ENCODE results near the gene EPN2. TPM values are rescaled to one million over a fixed set of nuclear protein-coding genes. Genes with fewer than 3 reads are reported as not detected.
"Not testable (repeated sequence)": the region's sequence is repeated elsewhere in the genome, so short reads cannot be mapped to it uniquely, and the experiment has no call there.

Gene EPN2
- total RNA-seq, 1 experiment from 2014 or later = 35.6 TPM

DNA sequence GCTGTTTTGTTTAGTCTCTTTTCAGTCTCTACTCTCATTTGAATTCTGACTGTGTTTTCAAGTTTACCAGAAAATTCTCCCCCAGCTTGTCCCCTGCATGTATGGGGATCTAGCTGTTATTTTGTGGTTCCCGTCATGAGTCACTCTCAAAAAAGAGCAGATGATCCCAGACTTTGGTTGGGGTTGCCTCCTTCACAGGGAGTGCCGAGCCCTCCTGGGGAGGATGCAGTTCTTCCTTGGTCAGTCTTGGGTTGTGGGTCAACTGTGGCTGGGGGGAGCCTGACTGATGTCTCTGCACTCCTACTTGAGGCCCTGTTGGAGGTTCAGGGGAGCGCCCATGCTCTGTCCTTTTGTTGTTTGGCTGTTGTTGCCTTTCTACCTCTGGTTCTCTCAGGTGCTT lies 37.7 kb downstream of the EPN2 start:
- peaks cover 34% of the 10 kb centered on the region for H3K36me3 Mint-ChIP-seq (ENCODE audit: insufficient read depth, unreplicated experiment)
- intact Hi-C loops (cut with micrococcal nuclease; ENCODE audit: unreplicated experiment) = no loop called here
- no peaks in the 10 kb centered on the region for H3K9me3 ChIP-seq
- H3K27me3 ChIP-seq (replicated peaks; ENCODE audit: control insufficient read depth, insufficient read depth, low read length) = no peaks in the 10 kb centered on the region
- BruUV-seq (replicated peaks) = no TSS peak
- no peaks in the 10 kb centered on the region for H3K9me3 Mint-ChIP-seq (ENCODE audit: unreplicated experiment)
- CTCF ChIA-PET = no interaction called here
- H3K4me3 ChIP-seq (ENCODE audit: low read depth, low read length) = no peak overlapping the region
- H3K36me3 ChIP-seq (ENCODE audit: control insufficient read depth, insufficient read depth, low read length) = no peaks in the 10 kb centered on the region
- H3K4me1 ChIP-seq = no peaks in the 10 kb centered on the region
- no peak overlapping the region for H3K4me3 Mint-ChIP-seq (ENCODE audit: unreplicated experiment)
- peak overlapping the region; percentile 49 for H3K27ac Mint-ChIP-seq (ENCODE audit: unreplicated experiment)
- no peak for DNase-seq
- no peaks in the 10 kb centered on the region for H3K27me3 Mint-ChIP-seq (ENCODE audit: insufficient read depth, unreplicated experiment)
- no peaks in the 10 kb centered on the region for H3K4me1 Mint-ChIP-seq (ENCODE audit: low read depth, unreplicated experiment)
- POLR2A ChIA-PET = no interaction called here
- TF ChIP-seq, protein P1, sequence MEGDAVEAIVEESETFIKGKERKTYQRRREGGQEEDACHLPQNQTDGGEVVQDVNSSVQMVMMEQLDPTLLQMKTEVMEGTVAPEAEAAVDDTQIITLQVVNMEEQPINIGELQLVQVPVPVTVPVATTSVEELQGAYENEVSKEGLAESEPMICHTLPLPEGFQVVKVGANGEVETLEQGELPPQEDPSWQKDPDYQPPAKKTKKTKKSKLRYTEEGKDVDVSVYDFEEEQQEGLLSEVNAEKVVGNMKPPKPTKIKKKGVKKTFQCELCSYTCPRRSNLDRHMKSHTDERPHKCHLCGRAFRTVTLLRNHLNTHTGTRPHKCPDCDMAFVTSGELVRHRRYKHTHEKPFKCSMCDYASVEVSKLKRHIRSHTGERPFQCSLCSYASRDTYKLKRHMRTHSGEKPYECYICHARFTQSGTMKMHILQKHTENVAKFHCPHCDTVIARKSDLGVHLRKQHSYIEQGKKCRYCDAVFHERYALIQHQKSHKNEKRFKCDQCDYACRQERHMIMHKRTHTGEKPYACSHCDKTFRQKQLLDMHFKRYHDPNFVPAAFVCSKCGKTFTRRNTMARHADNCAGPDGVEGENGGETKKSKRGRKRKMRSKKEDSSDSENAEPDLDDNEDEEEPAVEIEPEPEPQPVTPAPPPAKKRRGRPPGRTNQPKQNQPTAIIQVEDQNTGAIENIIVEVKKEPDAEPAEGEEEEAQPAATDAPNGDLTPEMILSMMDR (IDR thresholded peaks at IDR 0.05; ENCODE audit: insufficient read depth in 1 of 2, low read depth in 1 of 2, low read length in 1 of 2, severe bottlenecking in 1 of 2, unreplicated experiment in 1 of 2) = no peak

DNA sequence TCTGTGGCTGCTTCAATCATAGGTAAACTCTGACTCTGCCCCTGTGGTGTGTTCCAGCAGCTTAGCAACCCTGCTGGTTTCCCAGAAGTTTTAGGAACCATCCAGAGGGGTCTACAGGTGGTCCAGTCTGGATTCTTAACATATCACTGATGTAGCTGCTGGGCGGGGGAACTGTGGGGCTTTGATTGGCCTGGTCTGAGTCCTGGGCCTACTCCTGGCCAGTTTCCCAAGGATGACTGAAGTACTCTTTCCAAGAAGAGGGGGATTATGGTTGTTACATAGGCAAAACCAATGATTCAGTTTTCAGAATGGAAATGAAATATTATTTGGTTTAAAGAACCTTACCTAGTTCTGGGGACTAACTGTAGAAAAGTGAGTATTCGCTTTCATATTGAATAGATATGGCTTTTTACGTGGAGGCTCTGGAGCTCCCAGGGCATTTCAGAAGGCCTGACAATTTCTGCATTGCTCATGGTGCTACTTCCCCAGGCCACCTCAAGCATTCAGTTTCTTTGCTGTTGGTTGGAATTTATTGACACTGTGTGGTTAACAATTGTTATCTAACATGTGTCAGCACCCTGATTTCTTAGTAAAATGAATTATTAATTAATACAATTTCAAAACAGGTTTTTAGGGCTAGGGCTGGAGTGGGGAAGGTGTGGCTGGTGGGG lies 38.4 kb downstream of the EPN2 start:
- Mint-ChIP-seq H3K4me3 (ENCODE audit: unreplicated experiment) (no peak overlapping the region), H3K4me1 (ENCODE audit: low read depth, unreplicated experiment) (no peaks in the 10 kb centered on the region), H3K27ac (ENCODE audit: unreplicated experiment) (peak overlapping the region; percentile 49), H3K27me3 (ENCODE audit: insufficient read depth, unreplicated experiment) (no peaks in the 10 kb centered on the region), H3K9me3 (ENCODE audit: unreplicated experiment) (no peaks in the 10 kb centered on the region), H3K36me3 (ENCODE audit: insufficient read depth, unreplicated experiment) (peaks cover 34% of the 10 kb centered on the region)
- no peaks in the 10 kb centered on the region for H3K36me3 ChIP-seq (ENCODE audit: control insufficient read depth, insufficient read depth, low read length)
- intact Hi-C loops (cut with micrococcal nuclease; ENCODE audit: unreplicated experiment) = no loop called here
- no peak overlapping the region for H3K4me3 ChIP-seq (ENCODE audit: low read depth, low read length)
- TF ChIP-seq, protein P1 (IDR thresholded peaks at IDR 0.05; ENCODE audit: insufficient read depth in 1 of 2, low read depth in 1 of 2, low read length in 1 of 2, severe bottlenecking in 1 of 2, unreplicated experiment in 1 of 2) = no peak
- no peaks in the 10 kb centered on the region for H3K9me3 ChIP-seq
- no TSS peak for BruUV-seq (replicated peaks)
- no peaks in the 10 kb centered on the region for H3K4me1 ChIP-seq
- POLR2A ChIA-PET = interaction anchor here (0.6 kb wide), 1 partner anchor 1635 kb away, joined by 8 read pairs; no protein-coding TSS in a partner anchor
- CTCF ChIA-PET = no interaction called here
- DNase-seq = no peak
- H3K27me3 ChIP-seq (replicated peaks; ENCODE audit: control insufficient read depth, insufficient read depth, low read length) = no peaks in the 10 kb centered on the region

DNA sequence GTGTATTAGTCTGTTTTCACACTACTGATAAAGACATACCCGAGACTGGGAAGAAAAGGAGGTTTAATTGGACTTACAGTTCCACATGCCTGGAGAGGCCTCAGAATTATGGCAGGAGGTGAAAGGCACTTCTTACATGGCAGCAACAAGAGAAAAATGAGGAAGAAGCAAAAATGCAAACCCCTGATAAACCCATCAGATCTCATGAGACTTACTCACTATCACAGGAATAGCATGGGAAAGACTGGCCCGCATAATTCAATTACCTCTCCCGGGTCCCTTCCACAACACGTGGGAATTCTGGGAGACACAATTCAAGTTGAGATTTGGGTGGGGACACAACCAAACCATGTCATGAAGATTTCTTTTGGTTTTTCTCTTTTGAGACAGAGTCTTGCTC lies 41.1 kb downstream of the EPN2 start:
- CTCF ChIA-PET = not testable (repeated sequence)

More for the DNA sequence above, 41.1 kb downstream of the EPN2 start:
- POLR2A ChIA-PET; H3K9me3 ChIP-seq; BruUV-seq (replicated peaks); H3K27me3 Mint-ChIP-seq (ENCODE audit: insufficient read depth, unreplicated experiment); H3K4me1 ChIP-seq; H3K4me1 Mint-ChIP-seq (ENCODE audit: low read depth, unreplicated experiment); H3K27me3 ChIP-seq (replicated peaks; ENCODE audit: control insufficient read depth, insufficient read depth, low read length); H3K4me3 ChIP-seq (ENCODE audit: low read depth, low read length); intact Hi-C loops (cut with micrococcal nuclease; ENCODE audit: unreplicated experiment); DNase-seq; H3K36me3 ChIP-seq (ENCODE audit: control insufficient read depth, insufficient read depth, low read length); H3K4me3 Mint-ChIP-seq (ENCODE audit: unreplicated experiment); H3K27ac Mint-ChIP-seq (ENCODE audit: unreplicated experiment); H3K9me3 Mint-ChIP-seq (ENCODE audit: unreplicated experiment): not testable (repeated sequence)
- peaks cover 35% of the 10 kb centered on the region for H3K36me3 Mint-ChIP-seq (ENCODE audit: insufficient read depth, unreplicated experiment)
